Nephron (organoid): Measurements from ENCODE around the gene PLA2G12A.

Experiments
- H3K27ac Mint-ChIP-seq, 3 experiments: 2 replicates each; pipeline ENCODE4 v1.8.0; 2020; ENCODE audit warnings: mixed read lengths in 3 of 3, mild to moderate bottlenecking in 2 of 3, moderate library complexity in 1 of 3
- H3K27me3 Mint-ChIP-seq: 2 replicates; pipeline ENCODE4 v1.8.0; 2021; ENCODE audit warnings: low read depth, mild to moderate bottlenecking, moderate library complexity, mixed read lengths
- H3K36me3 Mint-ChIP-seq: 2 replicates; pipeline ENCODE4 v1.8.0; 2020; ENCODE audit warnings: low read depth, mixed read lengths
- H3K4me1 Mint-ChIP-seq: 2 replicates; pipeline ENCODE4 v1.8.0; 2020; ENCODE audit warnings: mixed read lengths
- H3K4me3 Mint-ChIP-seq, 3 experiments: 2 replicates each; pipeline ENCODE4 v1.8.0; 2020; ENCODE audit warnings: mild to moderate bottlenecking in 3 of 3, mixed read lengths in 3 of 3, moderate library complexity in 2 of 3
- H3K9me3 Mint-ChIP-seq: 2 replicates; pipeline ENCODE4 v1.8.0; 2020; ENCODE audit warnings: mixed read lengths
- TF ChIP-seq, protein P1 (sequence below), 3 experiments: fragments of 200-600 bp; sonication (generic); IDR thresholded peaks; one replicate each; pipeline ENCODE4 v1.5.0; 2021; ENCODE audit warnings: antibody characterized with exemption in 3 of 3; ENCODE audit not compliant: unreplicated experiment in 3 of 3

Gene PLA2G12A

DNA sequence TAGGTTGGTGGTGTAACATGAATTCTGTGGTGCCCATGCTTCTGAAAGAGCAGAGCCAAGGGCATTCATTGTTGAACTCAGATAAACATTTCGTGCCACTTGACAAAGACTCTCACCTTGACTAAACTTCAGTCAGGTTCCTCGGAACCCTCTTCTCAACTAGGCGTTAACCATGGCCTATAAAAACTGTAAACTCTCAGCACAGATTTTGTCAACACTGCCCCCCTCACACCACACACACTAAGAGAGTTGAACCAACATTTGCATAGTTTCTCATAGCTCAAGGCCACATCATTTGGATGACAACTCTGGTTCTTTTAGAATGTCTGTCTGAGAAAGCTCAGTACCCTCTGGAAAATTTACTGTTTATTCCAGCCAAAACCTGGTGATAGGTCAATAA is 54.7 kb downstream of the PLA2G12A start:
- Mint-ChIP-seq H3K27me3 (no peaks in the 10 kb centered on the region), H3K36me3 (peaks cover 43% of the 10 kb centered on the region), H3K4me3 (no peak overlapping the region), H3K4me1 (no peaks in the 10 kb centered on the region), H3K9me3 (peaks cover 31% of the 10 kb centered on the region), H3K27ac (no peak overlapping the region)
- TF ChIP-seq, protein P1, sequence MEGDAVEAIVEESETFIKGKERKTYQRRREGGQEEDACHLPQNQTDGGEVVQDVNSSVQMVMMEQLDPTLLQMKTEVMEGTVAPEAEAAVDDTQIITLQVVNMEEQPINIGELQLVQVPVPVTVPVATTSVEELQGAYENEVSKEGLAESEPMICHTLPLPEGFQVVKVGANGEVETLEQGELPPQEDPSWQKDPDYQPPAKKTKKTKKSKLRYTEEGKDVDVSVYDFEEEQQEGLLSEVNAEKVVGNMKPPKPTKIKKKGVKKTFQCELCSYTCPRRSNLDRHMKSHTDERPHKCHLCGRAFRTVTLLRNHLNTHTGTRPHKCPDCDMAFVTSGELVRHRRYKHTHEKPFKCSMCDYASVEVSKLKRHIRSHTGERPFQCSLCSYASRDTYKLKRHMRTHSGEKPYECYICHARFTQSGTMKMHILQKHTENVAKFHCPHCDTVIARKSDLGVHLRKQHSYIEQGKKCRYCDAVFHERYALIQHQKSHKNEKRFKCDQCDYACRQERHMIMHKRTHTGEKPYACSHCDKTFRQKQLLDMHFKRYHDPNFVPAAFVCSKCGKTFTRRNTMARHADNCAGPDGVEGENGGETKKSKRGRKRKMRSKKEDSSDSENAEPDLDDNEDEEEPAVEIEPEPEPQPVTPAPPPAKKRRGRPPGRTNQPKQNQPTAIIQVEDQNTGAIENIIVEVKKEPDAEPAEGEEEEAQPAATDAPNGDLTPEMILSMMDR (IDR thresholded peaks at IDR 0.05; ENCODE audit: unreplicated experiment in 3 of 3), result no peak

DNA sequence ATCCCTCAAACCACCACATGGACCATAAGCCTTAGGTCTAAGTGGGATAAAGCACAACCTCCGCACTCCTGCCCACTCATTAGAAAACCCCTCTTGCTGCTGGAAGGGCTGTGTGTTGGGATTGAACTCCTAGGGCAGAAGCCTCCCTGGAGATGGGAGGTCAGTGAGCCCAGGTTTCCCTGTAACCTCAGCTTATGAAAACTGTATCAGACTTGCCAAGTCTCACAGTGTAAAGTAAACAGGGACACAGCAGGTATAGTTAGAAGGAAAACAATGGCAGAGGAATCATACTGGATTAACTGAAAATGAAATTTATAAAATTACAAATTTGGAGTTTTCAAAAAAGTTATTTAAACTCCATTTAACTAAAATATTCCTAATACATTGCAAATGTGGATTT is 56.6 kb downstream of the PLA2G12A start:
- Mint-ChIP-seq H3K27ac (no peak overlapping the region), H3K4me3 (no peak overlapping the region), H3K4me1 (no peaks in the 10 kb centered on the region), H3K9me3 (peaks cover 24% of the 10 kb centered on the region), H3K27me3 (no peaks in the 10 kb centered on the region), H3K36me3 (peaks cover 30% of the 10 kb centered on the region)
- TF ChIP-seq, protein P1 (IDR thresholded peaks at IDR 0.05; ENCODE audit: unreplicated experiment in 3 of 3), result no peak

DNA sequence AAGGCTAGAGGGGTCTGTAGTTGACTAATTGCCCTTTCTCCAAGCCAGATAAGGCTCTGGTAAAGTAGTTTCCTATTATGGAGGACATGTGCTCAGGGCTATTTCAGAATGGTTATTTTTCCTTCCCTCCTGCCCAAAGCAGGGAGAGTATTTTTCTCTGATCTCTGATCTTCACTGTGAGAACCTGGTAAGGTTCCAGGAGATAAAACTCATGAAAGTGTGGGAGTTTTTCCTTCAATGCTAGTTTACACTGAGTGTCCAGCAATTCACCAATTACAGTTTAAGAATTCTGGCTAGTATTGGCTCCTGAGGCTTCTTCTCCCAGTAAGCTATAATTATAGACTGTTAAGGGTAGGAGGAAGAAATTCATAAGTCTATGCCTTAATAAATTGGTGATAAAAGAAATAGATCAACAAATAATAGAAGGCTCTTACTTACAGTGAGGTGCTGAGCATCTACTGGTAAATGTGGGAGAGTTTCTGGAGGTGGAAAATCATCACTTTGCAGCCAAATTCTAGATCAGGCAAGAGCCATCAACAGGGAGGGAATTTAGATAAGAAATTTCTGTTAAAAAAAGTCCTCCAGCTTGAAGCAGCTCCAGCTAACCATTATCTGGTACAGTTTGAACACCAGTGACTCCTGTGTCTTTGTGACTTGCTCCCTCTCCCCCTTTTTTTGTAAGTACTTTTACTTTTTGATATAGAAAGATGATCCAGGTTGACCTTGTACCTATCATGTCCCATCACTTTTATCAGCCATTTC is 57.5 kb downstream of the PLA2G12A start:
- Mint-ChIP-seq H3K4me1 (no peaks in the 10 kb centered on the region), H3K27ac (no peak overlapping the region), H3K27me3 (no peaks in the 10 kb centered on the region), H3K4me3 (no peak overlapping the region), H3K9me3 (peaks cover 23% of the 10 kb centered on the region), H3K36me3 (peaks cover 28% of the 10 kb centered on the region)
- TF ChIP-seq, protein P1 (IDR thresholded peaks at IDR 0.05; ENCODE audit: unreplicated experiment in 3 of 3), result no peak

DNA sequence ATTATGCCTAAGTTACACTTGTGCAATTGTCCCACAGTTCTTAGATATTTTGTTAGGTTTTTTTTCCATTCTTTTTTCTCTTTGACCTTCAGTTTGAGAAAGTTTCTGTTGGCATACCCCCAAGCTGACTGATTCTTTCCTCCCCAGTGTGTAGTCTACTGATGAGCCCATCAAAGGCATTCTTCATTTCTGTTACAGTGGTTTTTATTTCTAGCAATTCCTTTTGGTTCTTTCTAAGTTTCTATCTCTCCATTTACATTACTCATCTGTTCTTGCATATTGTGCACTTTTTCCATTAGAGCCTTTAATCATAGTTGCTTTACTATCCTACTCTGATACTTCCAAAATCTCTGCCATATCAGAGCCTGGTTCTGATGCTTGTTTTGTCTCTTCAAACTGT is 58.5 kb downstream of the PLA2G12A start:
- TF ChIP-seq, protein P1 (IDR thresholded peaks at IDR 0.05; ENCODE audit: unreplicated experiment in 3 of 3), result no peak
- peaks cover 18% of the 10 kb centered on the region for H3K36me3 Mint-ChIP-seq
- H3K27ac Mint-ChIP-seq, result no peak overlapping the region
- no peaks in the 10 kb centered on the region for H3K27me3 Mint-ChIP-seq
- H3K4me3 Mint-ChIP-seq, result no peak overlapping the region
- H3K9me3 Mint-ChIP-seq, result peaks cover 15% of the 10 kb centered on the region
- H3K4me1 Mint-ChIP-seq, result no peaks in the 10 kb centered on the region

DNA sequence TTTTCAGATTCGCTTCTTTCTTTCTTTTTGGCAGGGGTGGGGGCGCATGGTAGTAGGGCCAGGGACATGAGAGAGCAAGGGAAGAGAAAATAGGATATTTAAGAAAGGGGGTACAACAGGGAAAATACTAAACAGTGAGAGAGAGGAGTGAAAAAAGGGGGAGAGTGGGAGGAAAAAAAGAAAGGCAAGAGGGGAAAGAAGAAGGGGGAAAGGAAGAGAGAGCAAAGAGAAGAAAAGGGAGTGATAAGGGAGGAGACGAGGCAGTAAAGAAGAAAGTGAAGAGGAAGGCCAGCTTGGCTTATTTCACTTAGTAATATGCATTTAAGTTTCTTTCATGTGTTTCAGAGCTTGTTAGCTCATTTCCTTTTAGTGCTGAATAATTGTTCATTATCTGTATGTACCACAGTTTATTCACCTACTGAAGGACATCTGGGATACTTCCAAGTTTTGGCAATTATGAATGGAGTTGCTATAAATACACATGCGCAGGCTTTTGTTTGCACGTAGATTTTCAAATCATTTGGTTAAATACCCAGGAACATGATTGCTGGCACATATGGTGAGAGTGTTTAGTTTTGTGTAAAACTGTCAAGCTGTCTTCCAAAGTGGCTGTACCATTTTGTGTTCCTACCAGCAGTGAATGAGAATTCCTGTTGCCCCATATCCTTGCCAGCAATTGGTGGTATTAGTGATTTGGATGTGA is 63.9 kb downstream of the PLA2G12A start:
- Mint-ChIP-seq H3K4me1 (no peaks in the 10 kb centered on the region), H3K36me3 (no peaks in the 10 kb centered on the region), H3K27me3 (no peaks in the 10 kb centered on the region), H3K9me3 (no peaks in the 10 kb centered on the region), H3K4me3 (no peak overlapping the region), H3K27ac (no peak overlapping the region)
- TF ChIP-seq, protein P1 (IDR thresholded peaks at IDR 0.05; ENCODE audit: unreplicated experiment in 3 of 3), result no peak
